Mesendoderm (in vitro differentiated cells): ENCODE data around the gene SLC11A2.
"Not testable (repeated sequence)": the region's sequence is repeated elsewhere in the genome, so short reads cannot be mapped to it uniquely, and the experiment has no call there.

ENCODE experiments used
- DNase-seq: peaks from one replicate; pipeline ENCODE4 v3.0.0; 2013
- H2AK5ac ChIP-seq: 2 replicates; pipeline ENCODE4 v1.6.1; 2013; ENCODE audit warnings: low read length, inconsistent platforms
- H2BK120ac ChIP-seq: 2 replicates; pipeline ENCODE4 v1.6.1; 2013; ENCODE audit warnings: low read depth, mild to moderate bottlenecking, low read length, moderate library complexity, mixed read lengths
- H2BK15ac ChIP-seq: replicated peaks from 2 replicates; pipeline ENCODE4 v1.6.1; 2013; ENCODE audit warnings: low read depth, mild to moderate bottlenecking, moderate library complexity
- H2BK5ac ChIP-seq: 2 replicates; pipeline ENCODE4 v1.6.1; 2013; ENCODE audit warnings: low read length, inconsistent platforms
- H3K18ac ChIP-seq: 2 replicates; pipeline ENCODE4 v1.6.1; 2013; ENCODE audit warnings: mild to moderate bottlenecking, low read length, mixed read lengths
- H3K23ac ChIP-seq: one replicate; pipeline ENCODE4 v1.6.1; 2013; ENCODE audit warnings: low read length
- H3K27ac ChIP-seq: 2 replicates; pipeline ENCODE4 v1.5.1; 2013; ENCODE audit warnings: low read depth, mild to moderate bottlenecking, inconsistent platforms, low read length, moderate library complexity
- H3K27me3 ChIP-seq: 2 replicates; pipeline ENCODE4 v1.6.1; 2013; ENCODE audit warnings: low read length, control low read depth, mild to moderate bottlenecking, inconsistent platforms; ENCODE audit not compliant: insufficient read depth, poor library complexity
- H3K36me3 ChIP-seq: 2 replicates; pipeline ENCODE4 v1.6.1; 2013; ENCODE audit warnings: low read length, inconsistent platforms; ENCODE audit not compliant: control insufficient read depth, insufficient read depth
- H3K4ac ChIP-seq: one replicate; pipeline ENCODE4 v1.6.1; 2013; ENCODE audit warnings: low read depth, mild to moderate bottlenecking, low read length, moderate library complexity
- H3K4me1 ChIP-seq: 2 replicates; pipeline ENCODE4 v1.6.1; 2013; ENCODE audit warnings: low read depth, low read length, inconsistent platforms; ENCODE audit not compliant: control insufficient read depth
- H3K4me2 ChIP-seq: 2 replicates; pipeline ENCODE4 v1.6.1; 2013; ENCODE audit warnings: low read length
- H3K4me3 ChIP-seq: 2 replicates; pipeline ENCODE4 v1.5.1; 2013; ENCODE audit warnings: mild to moderate bottlenecking, low read length
- H3K56ac ChIP-seq: one replicate; pipeline ENCODE4 v1.6.1; 2013; ENCODE audit warnings: low read length
- H3K79me1 ChIP-seq: 2 replicates; pipeline ENCODE4 v1.6.1; 2013; ENCODE audit warnings: low read length, inconsistent platforms
- H3K79me2 ChIP-seq: 2 replicates; pipeline ENCODE4 v1.6.1; 2013; ENCODE audit warnings: mild to moderate bottlenecking, low read length; ENCODE audit not compliant: control insufficient read depth, insufficient read depth
- H3K9ac ChIP-seq: 2 replicates; pipeline ENCODE4 v1.6.1; 2013; ENCODE audit warnings: low read length, inconsistent platforms
- H4K5ac ChIP-seq: one replicate; pipeline ENCODE4 v1.6.1; 2013; ENCODE audit warnings: low read length
- H4K8ac ChIP-seq: one replicate; pipeline ENCODE4 v1.6.1; 2013; ENCODE audit warnings: low read depth, mild to moderate bottlenecking, control low read depth, low read length, moderate library complexity
- WGBS: extraction: QIAGEN DNeasy Blood & Tissue Kit; methylation state at CpG from one replicate; pipeline ENCODE4 v1.1.7; 2013; ENCODE audit warnings: low lambda C conversion rate, missing lambda C conversion rate; ENCODE audit not compliant: insufficient coverage; ENCODE audit errors: extremely low coverage; 5-methylcytosine and 5-hydroxymethylcytosine counted together

The SLC11A2 gene

GRCh38 chr12:51018956-51019355, 7.2 kb downstream of the SLC11A2 start:
- Histone ChIP-seq H4K5ac (no peak overlapping the region), H3K56ac (no peak overlapping the region), H3K36me3 (no peaks in the 10 kb centered on the region), H2BK15ac (no peak overlapping the region), H3K18ac (no peak overlapping the region), H3K4me1 (no peaks in the 10 kb centered on the region), H3K27ac (no peak overlapping the region), H3K79me1 (peaks cover 11% of the 10 kb centered on the region), H3K4me2 (no peak overlapping the region), H3K27me3 (no peaks in the 10 kb centered on the region), H2AK5ac (no peak overlapping the region), H4K8ac (no peak overlapping the region), H3K9ac (no peak overlapping the region), H2BK5ac (no peak overlapping the region), H3K4me3 (no peak overlapping the region), H3K79me2 (peaks cover 32% of the 10 kb centered on the region), H3K23ac (no peak overlapping the region), H2BK120ac (no peak overlapping the region), H3K4ac (no peak overlapping the region)
- no peak for DNase-seq
- no CpG with 5 or more reads among the region's 2 CpGs for WGBS

- Histone ChIP-seq H3K27ac (no peak overlapping the region), H3K9ac (no peak overlapping the region), H3K4me2 (no peak overlapping the region), H3K4me1 (no peaks in the 10 kb centered on the region), H2BK5ac (no peak overlapping the region), H4K5ac (no peak overlapping the region), H2BK15ac (no peak overlapping the region), H3K23ac (no peak overlapping the region), H2BK120ac (no peak overlapping the region), H3K4ac (no peak overlapping the region), H3K18ac (no peak overlapping the region), H3K4me3 (no peak overlapping the region), H3K56ac (no peak overlapping the region), H2AK5ac (no peak overlapping the region), H3K79me1 (peaks cover 12% of the 10 kb centered on the region), H4K8ac (no peak overlapping the region), H3K79me2 (peaks cover 21% of the 10 kb centered on the region), H3K27me3 (no peaks in the 10 kb centered on the region), H3K36me3 (no peaks in the 10 kb centered on the region)
- DNase-seq, result no peak
Measured at GRCh38 chr12:51017452-51017851, 8.7 kb downstream of the SLC11A2 start.

GRCh38 chr12:51014467-51014866, 11.7 kb downstream of the SLC11A2 start:
- WGBS, result no CpG with 5 or more reads among the region's 9 CpGs

GRCh38 chr12:51013441-51013840, 12.7 kb downstream of the SLC11A2 start:
- H2BK120ac ChIP-seq, result no peak overlapping the region
- no peak overlapping the region for H3K4me3 ChIP-seq
- DNase-seq, result no peak
- H4K5ac ChIP-seq, result no peak overlapping the region
- H2BK5ac ChIP-seq, result no peak overlapping the region
- H3K4ac ChIP-seq, result no peak overlapping the region
- WGBS, result no CpG with 5 or more reads among the region's 7 CpGs
- no peak overlapping the region for H3K18ac ChIP-seq
- no peaks in the 10 kb centered on the region for H3K36me3 ChIP-seq
- H3K9ac ChIP-seq, result no peak overlapping the region
- H3K27me3 ChIP-seq, result no peaks in the 10 kb centered on the region
- no peak overlapping the region for H2BK15ac ChIP-seq
- H3K23ac ChIP-seq, result no peak overlapping the region
- H3K27ac ChIP-seq, result no peak overlapping the region
- no peaks in the 10 kb centered on the region for H3K4me1 ChIP-seq
- no peak overlapping the region for H2AK5ac ChIP-seq
- peaks cover 3% of the 10 kb centered on the region for H3K79me2 ChIP-seq
- peaks cover 5% of the 10 kb centered on the region for H3K79me1 ChIP-seq
- no peak overlapping the region for H3K4me2 ChIP-seq
- H3K56ac ChIP-seq, result no peak overlapping the region
- H4K8ac ChIP-seq, result no peak overlapping the region

More at GRCh38 chr12:51014467-51014866, 11.7 kb downstream of the SLC11A2 start:
- H3K36me3 ChIP-seq, H3K27ac ChIP-seq, H3K23ac ChIP-seq, H2BK120ac ChIP-seq, H3K27me3 ChIP-seq, H4K8ac ChIP-seq, H2BK5ac ChIP-seq, H3K79me1 ChIP-seq, DNase-seq, H3K9ac ChIP-seq, H3K4me1 ChIP-seq, H2AK5ac ChIP-seq, H3K79me2 ChIP-seq, H2BK15ac ChIP-seq, H3K4me2 ChIP-seq, H3K4ac ChIP-seq, H4K5ac ChIP-seq, H3K56ac ChIP-seq, H3K4me3 ChIP-seq, H3K18ac ChIP-seq: not testable (repeated sequence)

GRCh38 chr12:51012570-51013236, 13.5 kb downstream of the SLC11A2 start:
- Histone ChIP-seq H2BK15ac (no peak overlapping the region), H3K23ac (no peak overlapping the region), H3K27me3 (no peaks in the 10 kb centered on the region), H3K56ac (no peak overlapping the region), H3K18ac (no peak overlapping the region), H3K79me2 (peaks cover 3% of the 10 kb centered on the region), H4K8ac (no peak overlapping the region), H3K4me1 (no peaks in the 10 kb centered on the region), H3K4me3 (no peak overlapping the region), H3K4ac (no peak overlapping the region), H2BK5ac (no peak overlapping the region), H3K4me2 (no peak overlapping the region), H3K27ac (no peak overlapping the region), H2BK120ac (no peak overlapping the region), H2AK5ac (no peak overlapping the region), H3K36me3 (no peaks in the 10 kb centered on the region), H3K9ac (no peak overlapping the region), H3K79me1 (peaks cover 5% of the 10 kb centered on the region), H4K5ac (no peak overlapping the region)
- no peak for DNase-seq
- WGBS, result no CpG with 5 or more reads among the region's 5 CpGs

- Histone ChIP-seq H3K4me1 (no peaks in the 10 kb centered on the region), H3K27ac (no peak overlapping the region), H3K18ac (no peak overlapping the region), H3K79me1 (peaks cover 5% of the 10 kb centered on the region), H2BK5ac (no peak overlapping the region), H3K79me2 (peaks cover 3% of the 10 kb centered on the region), H3K9ac (no peak overlapping the region), H3K4me3 (no peak overlapping the region), H3K4ac (no peak overlapping the region), H2AK5ac (no peak overlapping the region), H3K4me2 (no peak overlapping the region), H3K56ac (no peak overlapping the region), H3K27me3 (no peaks in the 10 kb centered on the region), H4K8ac (no peak overlapping the region), H4K5ac (no peak overlapping the region), H2BK120ac (no peak overlapping the region), H2BK15ac (no peak overlapping the region), H3K23ac (no peak overlapping the region), H3K36me3 (no peaks in the 10 kb centered on the region)
- DNase-seq, result no peak
- WGBS, result no CpG with 5 or more reads among the region's 4 CpGs
Measured at GRCh38 chr12:51011955-51012354, 14.2 kb downstream of the SLC11A2 start.
